Ovary (tissue), 9 donors: Measurements from ENCODE around the gene CLEC5A. TPM values are rescaled to one million over a fixed set of nuclear protein-coding genes. Genes with fewer than 3 reads are reported as not detected.

ENCODE experiments used
- DNase-seq, 5 donors: peaks; one replicate each; pipeline ENCODE4 v3.0.0-alpha.2; 2019 to 2020
- H3K27ac ChIP-seq, 2 donors: fragments of 200-600 bp; one replicate each; pipeline versions ENCODE4 v1.5.1 to v1.8.0; 2019 to 2022
- H3K27me3 ChIP-seq: fragments of 200-600 bp; one replicate; pipeline ENCODE4 v1.8.0; 2022
- H3K36me3 ChIP-seq: fragments of 200-600 bp; sonication (generic); one replicate; pipeline ENCODE4 v1.5.1; 2019
- H3K4me1 ChIP-seq: one replicate; pipeline ENCODE4 v1.8.1; 2013; ENCODE audit warnings: mild to moderate bottlenecking, moderate library complexity; ENCODE audit not compliant: insufficient read depth
- H3K4me3 ChIP-seq: fragments of 200-600 bp; sonication (generic); one replicate; pipeline ENCODE4 v1.5.1; 2017
- H3K9me3 ChIP-seq, 2 donors: fragments of 200-600 bp in 1 of 2; sonication (generic) in 1 of 2; one replicate each; pipeline versions ENCODE4 v1.5.1 to v1.8.1; 2013 to 2019; ENCODE audit warnings: mild to moderate bottlenecking in 1 of 2, moderate library complexity in 1 of 2
- EP300 ChIP-seq: sonication (generic); formaldehyde crosslinking; IDR thresholded peaks from one replicate; pipeline ENCODE4 v1.6.1; 2017; ENCODE audit warnings: antibody characterized with exemption
- POLR2A ChIP-seq: fragments of 450-650 bp; IDR thresholded peaks from one replicate; pipeline ENCODE4 v1.6.1; 2017; ENCODE audit warnings: antibody characterized with exemption, mild to moderate bottlenecking, moderate library complexity
- WGBS, 3 donors: extraction: QIAGEN DNeasy Blood & Tissue Kit in 1 of 3; methylation state at CpG; one replicate each; pipeline versions ENCODE4 v1.1.5 to v1.1.7; 2013 to 2017; 5-methylcytosine and 5-hydroxymethylcytosine counted together
- intact Hi-C, 4 donors: fragments of 100-400 bp; cut with DNase I; formaldehyde crosslinking; loops; one replicate each; pipeline versions ENCODE4 v1.11.0 to v1.15.1; 2022 to 2023
- polyA plus RNA-seq, 2 donors: library from polyadenylated mRNA; stranded (reverse); fragments of 200-250 nt in 1 of 2; fragments of 350-450 nt in 1 of 2; fragmentation: Illumina TruSeq in 1 of 2; extraction: RNeasy Lipid Tissue Mini Kit (QIAGEN cat#74804) in 1 of 2; gene quantifications; one replicate each; pipeline ENCODE4 v1.2.3, GENCODE V29; 2013 to 2014
- total RNA-seq, 7 donors: library from RNA; depleted of rRNA in 2 of 7; stranded (reverse); fragments of >200 nt in 2 of 7; fragmentation: NEBNext Ultra II Directional in 3 of 7; extraction: Animal tissue kit (Norgen Biotek cat#: 25700) in 3 of 7; gene quantifications; one replicate each; pipeline versions ENCODE4 v1.1.0 to v1.2.4, GENCODE V29; 2016 to 2023
- TF ChIP-seq, protein P1 (sequence below), 3 donors: fragments of 450-650 bp in 2 of 3; fragments of 200-600 bp in 1 of 3; IDR thresholded peaks; one replicate each; pipeline versions ENCODE4 v1.5.1 to v1.8.0; 2016 to 2022; ENCODE audit warnings: antibody characterized with exemption in 3 of 3, mild to moderate bottlenecking in 1 of 3
- donor health status: DM: no; HTN: no; CAD: no; lungs with moderate emphysema.
- donor health status: DM: no; HTN: no; CAD: no.
- donor health status: Bipolar disorder and iron deficiency.
- donor health status: DM: yes; HTN: yes; CAD: no.
- donor health status: DM: no; HTN: no; CAD: no.
- donor health status: DM: yes; HTN: yes; CAD: no.

CLEC5A gene
- total and polyA plus RNA-seq, 9 donors: 0.31 to 3.5 (median 0.64) TPM

DNA sequence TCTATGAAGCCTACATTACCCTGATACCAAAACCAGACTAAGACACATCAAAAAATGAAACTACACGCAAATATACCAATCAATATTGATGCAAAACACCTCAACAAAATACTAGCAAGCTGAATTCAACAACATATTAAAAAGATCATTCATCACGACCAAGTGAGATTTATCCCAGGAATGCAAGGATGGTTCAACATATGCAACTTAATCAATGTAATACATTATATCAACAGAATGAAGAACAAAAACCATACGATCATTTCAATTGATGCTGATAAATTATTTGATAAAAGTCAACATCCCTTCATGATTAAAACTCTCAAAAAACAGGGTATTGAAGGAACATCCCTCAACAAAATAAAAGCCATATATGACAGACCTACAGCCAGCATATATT lies 5.7 kb downstream of the CLEC5A start:
- Histone ChIP-seq H3K27me3 (no peaks in the 10 kb centered on the region), H3K4me3 (no peak overlapping the region), H3K4me1 (no peaks in the 10 kb centered on the region), H3K27ac (no peak overlapping the region), H3K9me3 (no peaks in the 10 kb centered on the region), H3K36me3 (no peaks in the 10 kb centered on the region)
- no peak for TF ChIP-seq POLR2A
- TF ChIP-seq EP300: no peak
- TF ChIP-seq, protein P1, sequence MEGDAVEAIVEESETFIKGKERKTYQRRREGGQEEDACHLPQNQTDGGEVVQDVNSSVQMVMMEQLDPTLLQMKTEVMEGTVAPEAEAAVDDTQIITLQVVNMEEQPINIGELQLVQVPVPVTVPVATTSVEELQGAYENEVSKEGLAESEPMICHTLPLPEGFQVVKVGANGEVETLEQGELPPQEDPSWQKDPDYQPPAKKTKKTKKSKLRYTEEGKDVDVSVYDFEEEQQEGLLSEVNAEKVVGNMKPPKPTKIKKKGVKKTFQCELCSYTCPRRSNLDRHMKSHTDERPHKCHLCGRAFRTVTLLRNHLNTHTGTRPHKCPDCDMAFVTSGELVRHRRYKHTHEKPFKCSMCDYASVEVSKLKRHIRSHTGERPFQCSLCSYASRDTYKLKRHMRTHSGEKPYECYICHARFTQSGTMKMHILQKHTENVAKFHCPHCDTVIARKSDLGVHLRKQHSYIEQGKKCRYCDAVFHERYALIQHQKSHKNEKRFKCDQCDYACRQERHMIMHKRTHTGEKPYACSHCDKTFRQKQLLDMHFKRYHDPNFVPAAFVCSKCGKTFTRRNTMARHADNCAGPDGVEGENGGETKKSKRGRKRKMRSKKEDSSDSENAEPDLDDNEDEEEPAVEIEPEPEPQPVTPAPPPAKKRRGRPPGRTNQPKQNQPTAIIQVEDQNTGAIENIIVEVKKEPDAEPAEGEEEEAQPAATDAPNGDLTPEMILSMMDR (IDR thresholded peaks at IDR 0.05): no peak
- WGBS, 3 donors: 89 to 90% (median 90%) methylated on average over 3 of the region's 3 CpGs
- intact Hi-C loops: no loop called here
- no peak for DNase-seq

DNA sequence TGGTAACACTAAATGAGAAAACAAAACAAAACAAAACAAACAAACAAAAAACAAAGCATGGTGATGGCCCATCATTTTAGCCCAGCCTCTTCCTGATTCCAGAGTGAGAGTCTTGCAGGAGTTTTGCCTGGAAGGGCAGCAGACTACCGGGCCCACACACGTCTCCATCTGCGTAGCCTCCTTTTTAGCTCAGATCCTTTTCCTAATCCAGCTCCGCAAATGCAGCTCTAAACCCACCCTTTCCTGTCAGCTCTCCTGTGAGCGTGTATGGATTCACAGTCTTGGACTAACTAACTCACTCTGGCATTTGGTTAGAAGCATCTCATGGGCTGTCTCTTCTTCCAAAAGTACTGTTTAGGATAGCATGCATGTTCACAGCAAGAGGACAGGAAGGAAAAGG lies 16.6 kb downstream of the CLEC5A start:
- intact Hi-C loops: no loop called here
- H3K36me3 ChIP-seq: no peaks in the 10 kb centered on the region
- no peaks in the 10 kb centered on the region for H3K27me3 ChIP-seq
- DNase-seq: no peak
- TF ChIP-seq POLR2A (no peak), EP300 (no peak)
- TF ChIP-seq, protein P1 (IDR thresholded peaks at IDR 0.05): no peak
- no peaks in the 10 kb centered on the region for H3K9me3 ChIP-seq
- H3K27ac ChIP-seq: no peak overlapping the region
- WGBS, 3 donors: 74 to 80% (median 79%) methylated on average over 5 of the region's 5 CpGs
- no peaks in the 10 kb centered on the region for H3K4me1 ChIP-seq
- no peak overlapping the region for H3K4me3 ChIP-seq

DNA sequence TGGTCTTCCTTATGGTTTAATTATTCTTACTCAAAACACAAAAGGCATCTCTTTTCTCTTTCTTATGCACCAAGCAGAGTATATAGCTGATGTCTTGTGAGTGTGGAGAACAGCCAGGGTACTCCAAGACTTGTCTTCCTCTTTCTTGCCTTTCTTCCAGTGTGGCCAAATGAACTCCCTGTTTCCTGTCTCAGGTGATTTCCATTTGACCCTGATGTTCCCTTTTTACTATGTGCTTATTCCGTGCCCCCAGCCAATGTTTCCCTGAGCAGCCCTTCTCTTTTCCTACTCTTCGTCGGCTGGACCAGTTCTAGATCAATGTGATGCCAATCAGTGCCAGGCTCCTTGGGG lies 18.0 kb downstream of the CLEC5A start:
- TF ChIP-seq, protein P1 (IDR thresholded peaks at IDR 0.05): no peak
- no peak for TF ChIP-seq POLR2A
- no peak for DNase-seq
- Histone ChIP-seq H3K27ac (no peak overlapping the region), H3K27me3 (no peaks in the 10 kb centered on the region), H3K36me3 (no peaks in the 10 kb centered on the region), H3K4me1 (no peaks in the 10 kb centered on the region), H3K4me3 (no peak overlapping the region), H3K9me3 (no peaks in the 10 kb centered on the region)
- 79 to 88% (median 82%) methylated on average over 3 of the region's 3 CpGs for WGBS, 3 donors
- intact Hi-C loops: no loop called here

DNA sequence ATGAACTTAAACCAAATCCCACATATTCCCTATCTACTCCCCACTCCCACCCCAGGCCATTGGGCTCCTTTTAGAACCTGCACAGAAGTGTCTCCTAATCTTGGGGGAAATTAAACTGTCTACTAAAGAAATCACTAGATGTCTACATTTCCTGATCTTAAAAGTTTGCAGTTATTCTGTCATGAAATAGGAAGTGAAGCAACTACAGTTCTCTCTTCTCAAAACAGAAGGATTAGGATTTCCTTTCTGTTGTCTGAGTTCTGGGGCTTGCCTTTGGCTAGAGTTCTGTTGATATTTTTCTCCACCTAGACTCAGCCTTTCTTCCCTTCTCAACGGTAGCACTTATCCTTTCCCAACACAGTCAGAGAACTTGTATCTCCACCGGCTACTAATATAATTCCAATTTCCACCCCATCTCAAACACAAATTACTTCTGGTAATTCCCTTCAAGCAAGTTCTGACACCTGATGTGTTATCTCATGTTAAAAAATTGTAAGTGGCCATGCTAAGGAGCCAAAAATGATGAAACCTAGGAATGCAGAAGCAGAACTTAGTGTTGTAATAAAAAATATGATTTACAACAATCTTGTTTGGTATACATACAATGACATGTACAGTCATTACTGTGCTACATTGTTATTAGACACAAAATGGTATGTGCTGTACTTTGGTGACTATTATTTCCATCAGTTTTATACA lies 18.5 kb downstream of the CLEC5A start:
- intact Hi-C loops: no loop called here
- no peak overlapping the region for H3K27ac ChIP-seq
- 86 to 92% (median 89%) methylated on average over 2 of the region's 2 CpGs for WGBS, 3 donors
- TF ChIP-seq POLR2A: no peak
- TF ChIP-seq, protein P1 (IDR thresholded peaks at IDR 0.05): no peak
- TF ChIP-seq EP300: no peak
- H3K4me3 ChIP-seq: no peak overlapping the region
- H3K9me3 ChIP-seq: no peaks in the 10 kb centered on the region
- no peaks in the 10 kb centered on the region for H3K4me1 ChIP-seq
- DNase-seq: no peak
- H3K27me3 ChIP-seq: no peaks in the 10 kb centered on the region
- no peaks in the 10 kb centered on the region for H3K36me3 ChIP-seq
